Progenitor cell of endocrine pancreas (in vitro differentiated cells): ENCODE results near the gene NKX6-2. TPM values are rescaled to one million over a fixed set of nuclear protein-coding genes. Genes with fewer than 3 reads are reported as not detected.
"Not testable (repeated sequence)": the region's sequence is repeated elsewhere in the genome, so short reads cannot be mapped to it uniquely, and the experiment has no call there.

ENCODE experiments used
- DNase-seq: peaks from one replicate; pipeline ENCODE4 v3.0.0; 2021; ENCODE audit warnings: low spot score; ENCODE audit not compliant: unreplicated experiment
- H3K27ac Mint-ChIP-seq: 2 replicates; pipeline ENCODE4 v1.8.0; 2021; ENCODE audit warnings: mild to moderate bottlenecking, moderate library complexity, mixed read lengths
- H3K27me3 Mint-ChIP-seq: 2 replicates; pipeline ENCODE4 v1.8.0; 2021; ENCODE audit warnings: mixed read lengths
- H3K36me3 Mint-ChIP-seq: 2 replicates; pipeline ENCODE4 v1.8.0; 2022; ENCODE audit warnings: mixed read lengths; ENCODE audit not compliant: insufficient read depth
- H3K4me1 Mint-ChIP-seq: 2 replicates; pipeline ENCODE4 v1.8.0; 2021; ENCODE audit warnings: low read depth, mixed read lengths
- H3K4me3 Mint-ChIP-seq: 2 replicates; pipeline ENCODE4 v1.8.0; 2021; ENCODE audit warnings: low read depth, mild to moderate bottlenecking, moderate library complexity, mixed read lengths
- H3K9me3 Mint-ChIP-seq: 2 replicates; pipeline ENCODE4 v1.8.0; 2021; ENCODE audit warnings: low read depth, mixed read lengths
- total RNA-seq: library from RNA; stranded (reverse); gene quantifications from 2 replicates; pipeline ENCODE4 v1.2.1, GENCODE V29; 2021
- TF ChIP-seq, protein P1 (sequence below): fragments of 200-600 bp; sonication (generic); IDR thresholded peaks from one replicate; pipeline ENCODE4 v1.5.0; 2021; ENCODE audit warnings: antibody characterized with exemption, mild to moderate bottlenecking; ENCODE audit not compliant: unreplicated experiment

NKX6-2 gene
- total RNA-seq, 1 donor from 2014 or later, result 43.9 TPM

DNA sequence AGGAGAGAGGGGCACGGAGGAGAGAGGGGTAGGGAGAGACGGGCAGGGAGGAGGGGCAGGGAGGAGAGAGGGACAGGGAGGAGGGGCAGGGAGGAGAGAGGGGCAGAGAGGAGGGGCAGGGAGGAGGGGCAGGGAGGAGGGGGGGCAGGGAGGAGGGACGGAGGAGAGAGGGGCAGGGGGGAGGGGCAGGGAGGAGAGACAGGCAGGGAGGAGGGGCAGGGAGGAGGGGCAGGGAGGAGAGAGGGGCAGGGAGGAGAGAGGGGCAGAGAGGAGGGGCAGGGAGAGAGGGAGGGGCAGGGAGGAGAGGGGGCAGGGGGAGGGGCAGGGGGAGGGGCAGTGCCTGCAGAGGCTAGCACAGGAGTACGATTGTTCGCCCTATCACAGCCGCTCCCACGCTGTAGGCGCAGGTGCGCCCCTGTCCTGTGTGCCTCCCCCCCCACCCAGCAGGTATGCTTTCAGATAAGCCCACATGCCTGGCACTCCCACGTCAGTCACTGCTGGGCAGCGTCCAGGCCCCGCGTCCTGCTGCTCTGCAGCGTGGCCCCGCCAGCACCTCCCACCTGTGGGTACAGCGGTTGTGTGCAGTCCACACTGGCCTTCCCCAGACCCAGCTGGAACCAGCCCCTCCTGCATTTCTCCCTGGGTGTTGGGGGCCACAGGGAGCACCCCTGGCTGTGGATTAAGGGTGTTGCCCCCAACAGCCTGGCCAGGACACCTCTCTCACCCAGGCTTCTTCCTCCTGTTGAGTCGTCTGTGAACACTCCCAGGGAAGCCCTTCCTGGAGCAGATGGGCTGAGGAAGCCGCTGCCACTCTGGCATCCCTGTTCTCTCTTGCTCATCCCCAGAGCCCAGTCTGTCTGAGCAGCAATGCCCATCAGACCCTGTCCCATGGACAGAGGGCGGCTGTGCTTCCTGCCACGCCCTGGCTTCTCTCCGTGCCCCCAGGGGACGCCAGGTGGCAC is 10.8 kb downstream of the NKX6-2 start:
- peak; percentile 57 for DNase-seq
- no peaks in the 10 kb centered on the region for H3K27me3 Mint-ChIP-seq
- peaks cover 26% of the 10 kb centered on the region for H3K36me3 Mint-ChIP-seq
- H3K4me1 Mint-ChIP-seq, result peaks cover 13% of the 10 kb centered on the region
- H3K9me3 Mint-ChIP-seq, result no peaks in the 10 kb centered on the region
- H3K27ac Mint-ChIP-seq, result peak overlapping the region; percentile 20
- no peak overlapping the region for H3K4me3 Mint-ChIP-seq
- TF ChIP-seq, protein P1, sequence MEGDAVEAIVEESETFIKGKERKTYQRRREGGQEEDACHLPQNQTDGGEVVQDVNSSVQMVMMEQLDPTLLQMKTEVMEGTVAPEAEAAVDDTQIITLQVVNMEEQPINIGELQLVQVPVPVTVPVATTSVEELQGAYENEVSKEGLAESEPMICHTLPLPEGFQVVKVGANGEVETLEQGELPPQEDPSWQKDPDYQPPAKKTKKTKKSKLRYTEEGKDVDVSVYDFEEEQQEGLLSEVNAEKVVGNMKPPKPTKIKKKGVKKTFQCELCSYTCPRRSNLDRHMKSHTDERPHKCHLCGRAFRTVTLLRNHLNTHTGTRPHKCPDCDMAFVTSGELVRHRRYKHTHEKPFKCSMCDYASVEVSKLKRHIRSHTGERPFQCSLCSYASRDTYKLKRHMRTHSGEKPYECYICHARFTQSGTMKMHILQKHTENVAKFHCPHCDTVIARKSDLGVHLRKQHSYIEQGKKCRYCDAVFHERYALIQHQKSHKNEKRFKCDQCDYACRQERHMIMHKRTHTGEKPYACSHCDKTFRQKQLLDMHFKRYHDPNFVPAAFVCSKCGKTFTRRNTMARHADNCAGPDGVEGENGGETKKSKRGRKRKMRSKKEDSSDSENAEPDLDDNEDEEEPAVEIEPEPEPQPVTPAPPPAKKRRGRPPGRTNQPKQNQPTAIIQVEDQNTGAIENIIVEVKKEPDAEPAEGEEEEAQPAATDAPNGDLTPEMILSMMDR, result no peak

DNA sequence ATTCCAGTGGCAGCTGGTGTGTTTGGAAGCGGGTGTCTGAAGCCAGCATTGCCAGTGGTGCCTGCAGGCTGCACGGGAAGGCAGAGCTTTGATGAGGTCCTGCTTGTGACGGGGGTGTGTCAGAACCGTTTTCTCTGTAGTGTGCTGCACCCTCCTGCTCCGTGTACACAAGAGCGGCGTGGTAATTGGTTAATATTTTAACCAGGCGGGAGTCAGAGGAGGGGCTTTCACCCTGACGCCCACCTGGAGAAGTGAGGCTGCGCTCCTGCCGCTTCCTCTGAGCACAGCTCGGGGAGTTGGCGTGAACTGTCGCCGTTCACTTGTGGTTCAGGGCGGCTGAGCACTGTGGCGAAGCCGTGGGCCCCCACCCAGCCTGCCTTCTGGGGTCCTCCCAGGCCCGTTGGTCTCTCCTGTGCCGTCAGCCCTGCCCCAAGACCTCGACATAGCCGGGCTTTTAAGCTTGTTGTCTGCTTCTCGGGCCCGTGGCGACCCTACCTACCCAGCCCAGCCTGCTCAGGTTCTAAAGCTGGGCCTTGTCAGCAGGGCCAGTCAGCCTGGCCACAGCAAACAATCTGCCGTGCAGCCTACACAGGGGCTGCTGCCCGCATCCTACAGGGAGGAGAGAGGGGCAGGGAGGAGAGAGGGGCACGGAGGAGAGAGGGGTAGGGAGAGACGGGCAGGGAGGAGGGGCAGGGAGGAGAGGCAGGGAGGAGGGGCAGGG is 11.6 kb downstream of the NKX6-2 start:
- DNase-seq, result peak; percentile 39
- peak overlapping the region; percentile 95 for H3K27ac Mint-ChIP-seq
- H3K36me3 Mint-ChIP-seq, result peaks cover 22% of the 10 kb centered on the region
- no peaks in the 10 kb centered on the region for H3K9me3 Mint-ChIP-seq
- no peaks in the 10 kb centered on the region for H3K27me3 Mint-ChIP-seq
- peak overlapping the region; percentile 60 for H3K4me3 Mint-ChIP-seq
- H3K4me1 Mint-ChIP-seq, result peaks cover 13% of the 10 kb centered on the region
- TF ChIP-seq, protein P1, result no peak

DNA sequence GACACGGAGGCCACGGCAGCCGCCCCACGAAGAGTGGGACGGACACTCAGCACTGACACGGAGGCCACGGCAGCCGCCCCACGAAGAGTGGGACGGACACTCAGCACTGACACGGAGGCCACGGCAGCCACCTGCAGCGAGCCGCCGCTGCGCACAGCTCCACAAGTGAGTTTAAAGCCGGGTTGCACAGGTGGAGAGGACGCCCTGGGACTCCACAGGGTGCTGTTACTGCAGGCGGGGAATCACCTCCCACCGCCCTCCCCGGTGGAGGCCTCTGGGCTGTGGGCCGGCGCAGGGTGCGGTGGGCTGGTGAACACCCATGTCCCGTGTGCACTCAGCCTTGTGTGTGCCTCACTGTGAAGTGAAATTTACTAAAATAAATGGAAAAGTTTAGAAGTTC is 13.1 kb downstream of the NKX6-2 start:
- H3K27ac Mint-ChIP-seq, DNase-seq, H3K27me3 Mint-ChIP-seq, H3K9me3 Mint-ChIP-seq, H3K4me3 Mint-ChIP-seq: not testable (repeated sequence)
- Mint-ChIP-seq H3K36me3 (peaks cover 31% of the 10 kb centered on the region), H3K4me1 (peaks cover 10% of the 10 kb centered on the region)

DNA sequence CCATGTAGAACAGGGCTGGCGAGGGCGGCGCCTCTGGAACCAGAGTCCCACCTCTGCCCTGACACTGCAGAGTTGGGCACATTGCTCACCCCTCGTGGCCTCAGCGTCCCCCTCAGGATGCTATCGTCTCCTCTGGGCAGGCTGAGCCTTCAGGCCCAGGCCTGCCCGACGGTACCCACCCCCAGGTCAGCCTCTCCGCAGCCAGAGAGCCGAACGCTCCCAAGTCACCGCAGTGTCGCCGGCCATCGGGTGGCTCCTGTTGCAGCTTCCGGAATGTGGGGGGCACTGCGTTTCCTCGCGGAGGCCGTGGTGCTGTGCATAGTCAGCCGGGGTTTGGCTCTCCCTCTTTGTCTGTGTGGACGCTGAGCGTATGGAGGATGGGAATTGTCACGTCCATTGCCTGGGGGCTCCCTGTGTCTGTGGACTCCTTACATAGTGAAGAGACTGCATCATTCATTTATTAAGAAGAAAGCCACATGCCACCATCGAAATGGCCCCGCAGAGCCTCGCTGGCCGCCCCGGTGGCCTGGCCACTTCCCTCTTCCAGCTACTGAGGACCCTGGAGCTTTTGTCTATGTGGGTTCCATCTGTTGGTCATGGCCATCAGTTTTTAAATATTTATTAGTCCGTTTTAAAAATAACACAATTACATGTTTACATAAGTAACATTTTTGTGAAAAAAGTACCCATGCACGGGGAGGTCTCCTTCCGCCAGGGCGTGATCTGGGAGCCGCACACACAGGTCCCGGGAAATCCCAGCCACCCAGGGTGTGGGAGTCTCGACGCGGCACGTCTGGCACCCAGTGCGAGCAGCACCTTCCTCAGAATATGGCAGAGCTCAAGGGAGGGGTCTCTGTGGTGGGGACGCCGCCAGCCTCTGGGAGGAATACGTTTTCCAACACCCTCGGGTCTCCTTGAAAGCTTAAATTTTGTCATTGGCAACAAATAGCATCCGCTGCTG is 15.6 kb downstream of the NKX6-2 start:
- H3K36me3 Mint-ChIP-seq, result peaks cover 39% of the 10 kb centered on the region
- peaks cover 11% of the 10 kb centered on the region for H3K4me1 Mint-ChIP-seq
- H3K4me3 Mint-ChIP-seq, result no peak overlapping the region
- DNase-seq, result no peak
- no peaks in the 10 kb centered on the region for H3K9me3 Mint-ChIP-seq
- H3K27ac Mint-ChIP-seq, result no peak overlapping the region
- peaks cover 3% of the 10 kb centered on the region for H3K27me3 Mint-ChIP-seq
- TF ChIP-seq, protein P1, result no peak

DNA sequence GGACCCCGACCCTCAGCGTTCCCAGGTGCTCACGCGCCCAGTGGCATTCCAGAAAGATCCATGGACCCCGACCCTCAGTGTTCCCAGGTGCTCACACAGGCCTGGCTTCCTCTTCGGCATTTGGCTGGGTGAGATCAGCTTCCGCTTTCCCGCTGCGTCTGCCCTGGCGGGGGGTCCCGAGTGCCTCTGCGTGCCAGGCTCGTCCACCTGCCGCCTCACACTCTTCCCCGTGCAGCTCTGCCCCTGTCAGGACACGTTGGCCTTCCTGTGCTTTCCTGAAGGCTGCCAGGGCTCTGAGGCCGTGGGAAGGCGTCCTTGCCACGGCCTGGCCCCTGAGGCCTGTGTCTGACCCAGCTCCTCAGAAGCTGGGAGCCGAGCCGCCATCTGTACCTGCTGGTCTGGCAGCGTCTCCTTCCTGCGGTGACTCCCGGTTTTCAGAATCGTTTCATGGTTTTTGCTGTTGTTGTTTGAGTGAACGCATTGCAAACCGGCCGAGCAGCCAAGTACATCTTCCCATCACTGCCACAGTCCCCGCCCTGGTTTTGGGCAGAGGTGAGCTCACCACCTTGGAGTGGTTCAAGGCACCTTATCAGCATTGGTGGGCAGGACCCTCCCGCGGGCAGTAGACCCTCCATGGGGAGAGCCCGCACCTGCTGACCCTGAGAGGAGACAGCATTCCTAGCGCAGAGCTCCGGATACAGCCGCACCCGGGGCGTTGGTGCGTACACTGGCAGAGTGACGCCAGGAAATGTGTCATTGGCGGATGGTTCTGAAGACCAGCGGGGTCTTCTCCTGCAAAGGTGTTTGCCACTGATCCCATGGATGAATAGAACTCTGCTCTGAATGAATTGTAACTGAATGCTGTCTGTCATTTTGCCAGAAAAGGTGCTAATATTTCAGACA is 17.4 kb downstream of the NKX6-2 start:
- TF ChIP-seq, protein P1, result no peak
- Mint-ChIP-seq H3K9me3 (no peaks in the 10 kb centered on the region), H3K36me3 (peaks cover 37% of the 10 kb centered on the region), H3K4me1 (peaks cover 22% of the 10 kb centered on the region), H3K27ac (no peak overlapping the region), H3K27me3 (peaks cover 3% of the 10 kb centered on the region), H3K4me3 (no peak overlapping the region)
- DNase-seq, result no peak
